ENCODE measurements around the gene GABRG3.

GABRG3 gene

DNA sequence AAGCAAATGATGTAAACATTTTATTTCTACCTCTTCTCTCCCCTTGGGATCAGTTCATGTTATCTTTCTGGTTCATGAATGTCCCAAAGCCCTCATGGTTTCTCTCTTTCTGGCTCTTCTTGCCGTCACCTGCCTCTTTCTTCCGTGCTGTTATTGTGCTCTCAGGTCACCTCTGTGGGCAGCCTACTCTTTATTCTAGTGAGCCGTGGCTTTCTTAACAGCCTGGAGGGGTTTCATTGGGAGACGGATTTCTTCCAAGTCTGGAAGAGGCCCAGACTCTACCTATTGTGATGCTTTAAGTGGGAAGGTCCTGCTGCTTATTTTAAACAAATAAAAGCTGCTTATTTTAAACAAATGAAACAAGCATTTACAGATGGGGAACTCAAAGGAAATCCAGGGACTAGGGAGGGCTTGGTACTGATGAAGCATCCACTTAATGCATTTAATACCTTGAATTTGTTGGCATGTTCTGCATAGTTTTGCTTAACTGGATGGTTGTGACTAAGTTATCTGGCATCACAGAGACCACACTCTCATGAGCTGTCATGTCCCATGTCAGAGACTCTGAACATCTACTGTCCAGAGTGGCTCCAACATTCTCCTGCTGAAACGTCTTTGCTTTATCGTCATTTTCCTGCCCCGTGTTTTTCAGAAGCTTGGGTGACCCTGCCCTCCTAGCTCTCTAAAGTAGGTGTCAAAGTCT lies 443.3 kb downstream of the GABRG3 start:
- no peaks in the 10 kb centered on the region for H3K36me3 ChIP-seq (ENCODE audit: insufficient read depth, low read length)
- no peak overlapping the region for H2AFZ ChIP-seq (ENCODE audit: low read depth, low read length)
- no peaks in the 10 kb centered on the region for H3K4me1 ChIP-seq (ENCODE audit: insufficient read depth, low read length)
- no peak overlapping the region for H3K4me3 ChIP-seq (ENCODE audit: low read length)
- H3K9me3 ChIP-seq (ENCODE audit: low read length): no peaks in the 10 kb centered on the region
- H3K27me3 ChIP-seq (ENCODE audit: insufficient read depth, low read length): no peaks in the 10 kb centered on the region

DNA sequence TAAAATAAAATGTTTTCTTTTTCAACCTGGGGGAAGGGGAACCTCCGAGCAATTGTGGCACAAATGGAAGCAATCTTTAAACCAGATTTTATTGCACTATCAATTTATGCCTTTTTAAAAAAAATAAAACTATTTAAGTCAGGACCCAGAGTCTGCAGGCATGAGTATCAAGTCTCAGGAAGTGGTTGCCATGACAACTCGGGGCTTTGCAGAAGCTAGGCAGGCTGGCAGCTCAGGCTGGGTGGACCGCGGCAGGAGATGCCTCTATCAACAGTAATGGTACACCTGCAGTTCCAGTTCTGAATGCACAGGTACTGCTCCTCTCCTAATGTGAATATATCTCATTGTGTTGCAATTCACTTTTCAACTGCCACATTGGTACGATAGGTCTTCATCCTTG lies 447.7 kb downstream of the GABRG3 start:
- no peaks in the 10 kb centered on the region for H3K4me1 ChIP-seq (ENCODE audit: insufficient read depth, low read length)
- no peak overlapping the region for H2AFZ ChIP-seq (ENCODE audit: low read depth, low read length)
- H3K36me3 ChIP-seq (ENCODE audit: insufficient read depth, low read length): no peaks in the 10 kb centered on the region
- H3K9me3 ChIP-seq (ENCODE audit: low read length): no peaks in the 10 kb centered on the region
- no peak overlapping the region for H3K4me3 ChIP-seq (ENCODE audit: low read length)
- no peaks in the 10 kb centered on the region for H3K27me3 ChIP-seq (ENCODE audit: insufficient read depth, low read length)

DNA sequence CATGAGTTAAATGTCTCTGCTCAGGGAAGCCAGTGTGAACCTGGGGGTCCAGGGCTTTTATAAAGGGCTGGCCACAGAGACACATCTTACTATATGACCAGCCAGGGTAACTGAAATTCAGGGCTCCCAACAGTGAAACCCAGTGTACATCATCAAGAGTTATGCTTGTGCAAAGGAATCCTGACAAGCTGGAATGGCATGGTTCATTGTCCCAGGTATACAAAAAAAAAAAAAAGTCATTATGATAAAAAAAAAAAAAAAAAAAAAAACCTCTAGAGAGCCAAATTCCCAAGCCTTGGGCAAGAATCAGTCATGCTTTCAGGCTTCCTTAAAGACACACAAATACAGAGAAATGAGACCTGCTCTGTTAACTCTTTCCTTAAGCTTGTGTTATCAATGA lies 452.0 kb downstream of the GABRG3 start:
- Histone ChIP-seq H2AFZ (ENCODE audit: low read depth, low read length) (no peak overlapping the region), H3K4me3 (ENCODE audit: low read length) (no peak overlapping the region), H3K27me3 (ENCODE audit: insufficient read depth, low read length) (no peaks in the 10 kb centered on the region), H3K4me1 (ENCODE audit: insufficient read depth, low read length) (no peaks in the 10 kb centered on the region), H3K36me3 (ENCODE audit: insufficient read depth, low read length) (no peaks in the 10 kb centered on the region), H3K9me3 (ENCODE audit: low read length) (no peaks in the 10 kb centered on the region)

- Histone ChIP-seq H3K4me3 (ENCODE audit: low read length) (no peak overlapping the region), H3K9me3 (ENCODE audit: low read length) (no peaks in the 10 kb centered on the region), H3K36me3 (ENCODE audit: insufficient read depth, low read length) (no peaks in the 10 kb centered on the region), H3K27me3 (ENCODE audit: insufficient read depth, low read length) (no peaks in the 10 kb centered on the region), H2AFZ (ENCODE audit: low read depth, low read length) (no peak overlapping the region), H3K4me1 (ENCODE audit: insufficient read depth, low read length) (no peaks in the 10 kb centered on the region)
These were observed 455.8 kb downstream of the GABRG3 start for GRCh38 chr15:27426805-27427204.

DNA sequence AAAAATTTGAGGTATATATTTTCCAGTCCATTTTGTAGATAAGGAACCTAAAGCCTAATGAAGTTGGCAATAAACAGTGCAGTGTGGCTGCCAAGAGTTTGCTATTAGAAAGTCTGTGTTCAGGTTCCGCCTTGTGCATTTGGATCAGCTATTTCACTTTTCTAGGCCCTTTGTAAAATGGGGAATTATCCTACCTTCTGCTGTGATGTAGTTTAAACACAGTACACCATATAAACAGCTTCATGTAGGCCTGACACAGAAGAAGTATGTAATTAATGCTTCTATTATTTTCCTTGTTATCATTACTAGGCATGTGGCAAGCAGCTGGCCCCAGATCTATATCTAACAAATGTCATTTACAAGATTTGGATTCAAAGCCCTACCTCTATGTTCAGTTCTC lies 456.3 kb downstream of the GABRG3 start:
- H3K4me1 ChIP-seq (ENCODE audit: insufficient read depth, low read length): no peaks in the 10 kb centered on the region
- H3K36me3 ChIP-seq (ENCODE audit: insufficient read depth, low read length): no peaks in the 10 kb centered on the region
- H3K9me3 ChIP-seq (ENCODE audit: low read length): no peaks in the 10 kb centered on the region
- no peak overlapping the region for H3K4me3 ChIP-seq (ENCODE audit: low read length)
- no peaks in the 10 kb centered on the region for H3K27me3 ChIP-seq (ENCODE audit: insufficient read depth, low read length)
- no peak overlapping the region for H2AFZ ChIP-seq (ENCODE audit: low read depth, low read length)

GRCh38 chr15:27428151-27428550 lies 457.2 kb downstream of the GABRG3 start:
- no peak overlapping the region for H2AFZ ChIP-seq (ENCODE audit: low read depth, low read length)

GRCh38 chr15:27429577-27429976 lies 458.6 kb downstream of the GABRG3 start:
- Histone ChIP-seq H2AFZ (ENCODE audit: low read depth, low read length) (no peak overlapping the region), H3K9me3 (ENCODE audit: low read length) (no peaks in the 10 kb centered on the region), H3K27me3 (ENCODE audit: insufficient read depth, low read length) (no peaks in the 10 kb centered on the region), H3K4me1 (ENCODE audit: insufficient read depth, low read length) (no peaks in the 10 kb centered on the region), H3K4me3 (ENCODE audit: low read length) (no peak overlapping the region), H3K36me3 (ENCODE audit: insufficient read depth, low read length) (no peaks in the 10 kb centered on the region)

More at GRCh38 chr15:27428151-27428550, 457.2 kb downstream of the GABRG3 start:
- H3K27me3 ChIP-seq (ENCODE audit: insufficient read depth, low read length): no peaks in the 10 kb centered on the region
- H3K36me3 ChIP-seq (ENCODE audit: insufficient read depth, low read length): no peaks in the 10 kb centered on the region
- no peaks in the 10 kb centered on the region for H3K9me3 ChIP-seq (ENCODE audit: low read length)
- no peaks in the 10 kb centered on the region for H3K4me1 ChIP-seq (ENCODE audit: insufficient read depth, low read length)
- no peak overlapping the region for H3K4me3 ChIP-seq (ENCODE audit: low read length)

DNA sequence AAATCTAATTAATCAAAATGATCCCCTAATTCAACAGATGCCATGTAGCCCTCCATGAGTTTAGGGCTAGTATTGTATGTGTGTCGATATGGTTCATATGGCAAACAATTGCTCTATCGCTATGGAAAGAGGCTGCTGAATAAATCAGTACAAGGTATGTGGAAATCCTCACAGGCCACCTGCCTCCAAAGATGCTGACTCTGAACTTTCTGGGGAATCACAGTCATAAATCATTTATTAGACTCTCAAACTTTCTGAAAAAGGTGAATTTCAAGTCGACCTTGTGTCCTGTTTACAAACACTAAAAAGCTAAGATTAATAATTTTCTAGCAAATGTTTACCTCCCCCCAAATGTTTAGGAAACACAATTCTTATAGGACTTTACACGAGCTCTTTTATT lies 462.6 kb downstream of the GABRG3 start:
- H3K4me1 ChIP-seq (ENCODE audit: insufficient read depth, low read length): no peaks in the 10 kb centered on the region
- no peak overlapping the region for H2AFZ ChIP-seq (ENCODE audit: low read depth, low read length)
- no peaks in the 10 kb centered on the region for H3K9me3 ChIP-seq (ENCODE audit: low read length)
- H3K36me3 ChIP-seq (ENCODE audit: insufficient read depth, low read length): no peaks in the 10 kb centered on the region
- H3K4me3 ChIP-seq (ENCODE audit: low read length): no peak overlapping the region
- no peaks in the 10 kb centered on the region for H3K27me3 ChIP-seq (ENCODE audit: insufficient read depth, low read length)

GRCh38 chr15:27438403-27439375 lies 467.7 kb downstream of the GABRG3 start:
- no peaks in the 10 kb centered on the region for H3K27me3 ChIP-seq (ENCODE audit: insufficient read depth, low read length)
- H3K9me3 ChIP-seq (ENCODE audit: low read length): no peaks in the 10 kb centered on the region
- no peak overlapping the region for H2AFZ ChIP-seq (ENCODE audit: low read depth, low read length)
- no peaks in the 10 kb centered on the region for H3K36me3 ChIP-seq (ENCODE audit: insufficient read depth, low read length)
- H3K4me1 ChIP-seq (ENCODE audit: insufficient read depth, low read length): no peaks in the 10 kb centered on the region
- H3K4me3 ChIP-seq (ENCODE audit: low read length): no peak overlapping the region

GRCh38 chr15:27441120-27441519 lies 470.1 kb downstream of the GABRG3 start:
- no peaks in the 10 kb centered on the region for H3K4me1 ChIP-seq (ENCODE audit: insufficient read depth, low read length)
- no peaks in the 10 kb centered on the region for H3K36me3 ChIP-seq (ENCODE audit: insufficient read depth, low read length)
- no peak overlapping the region for H3K4me3 ChIP-seq (ENCODE audit: low read length)
- no peaks in the 10 kb centered on the region for H3K9me3 ChIP-seq (ENCODE audit: low read length)
- H2AFZ ChIP-seq (ENCODE audit: low read depth, low read length): no peak overlapping the region
- H3K27me3 ChIP-seq (ENCODE audit: insufficient read depth, low read length): no peaks in the 10 kb centered on the region

DNA sequence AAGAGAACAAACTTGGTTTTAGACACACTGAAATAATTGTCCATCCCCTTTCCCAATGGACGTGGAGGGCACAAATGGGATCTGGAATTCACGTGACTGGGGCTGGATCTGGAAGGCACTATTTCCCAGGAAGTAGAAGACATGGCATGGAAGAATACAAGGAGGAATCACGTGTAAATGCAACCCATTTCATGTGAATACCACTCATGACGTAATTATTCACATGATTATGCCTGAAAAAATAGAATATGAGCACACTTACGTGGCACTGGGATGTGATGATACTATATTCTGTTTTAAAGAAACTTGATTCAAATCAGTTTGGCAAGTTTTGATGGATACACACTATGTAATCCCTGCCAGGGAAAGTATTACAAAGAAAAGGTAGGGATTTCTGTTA lies 477.3 kb downstream of the GABRG3 start:
- H3K27me3 ChIP-seq (ENCODE audit: insufficient read depth, low read length): no peaks in the 10 kb centered on the region
- no peaks in the 10 kb centered on the region for H3K9me3 ChIP-seq (ENCODE audit: low read length)
- no peaks in the 10 kb centered on the region for H3K4me1 ChIP-seq (ENCODE audit: insufficient read depth, low read length)
- H3K36me3 ChIP-seq (ENCODE audit: insufficient read depth, low read length): no peaks in the 10 kb centered on the region
- H2AFZ ChIP-seq (ENCODE audit: low read depth, low read length): no peak overlapping the region
- H3K4me3 ChIP-seq (ENCODE audit: low read length): no peak overlapping the region

- Histone ChIP-seq H3K4me3 (ENCODE audit: low read length) (no peak overlapping the region), H3K36me3 (ENCODE audit: insufficient read depth, low read length) (no peaks in the 10 kb centered on the region), H3K4me1 (ENCODE audit: insufficient read depth, low read length) (no peaks in the 10 kb centered on the region), H3K27me3 (ENCODE audit: insufficient read depth, low read length) (no peaks in the 10 kb centered on the region), H3K9me3 (ENCODE audit: low read length) (no peaks in the 10 kb centered on the region), H2AFZ (ENCODE audit: low read depth, low read length) (no peak overlapping the region)
These were observed 478.0 kb downstream of the GABRG3 start for GRCh38 chr15:27448986-27449385.

DNA sequence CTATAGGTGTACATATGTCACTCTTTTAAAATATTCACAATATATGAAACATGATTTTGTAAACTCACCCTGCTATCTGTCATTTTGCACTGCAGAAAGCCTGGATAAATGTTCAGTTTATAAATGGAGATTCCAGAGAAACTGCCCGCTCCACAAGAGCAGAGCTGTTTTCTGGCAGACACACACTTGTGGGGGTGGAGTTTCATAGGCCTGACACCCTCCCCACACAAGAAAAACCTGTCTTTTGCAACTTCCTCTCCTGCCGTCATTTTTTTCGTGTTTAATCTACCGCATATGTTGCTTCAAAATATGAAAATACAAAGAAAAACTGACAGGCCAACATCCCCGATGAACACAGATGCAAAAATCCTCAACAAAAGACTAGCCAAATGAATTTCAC lies 479.0 kb downstream of the GABRG3 start:
- no peaks in the 10 kb centered on the region for H3K36me3 ChIP-seq (ENCODE audit: insufficient read depth, low read length)
- no peak overlapping the region for H2AFZ ChIP-seq (ENCODE audit: low read depth, low read length)
- H3K27me3 ChIP-seq (ENCODE audit: insufficient read depth, low read length): no peaks in the 10 kb centered on the region
- no peaks in the 10 kb centered on the region for H3K4me1 ChIP-seq (ENCODE audit: insufficient read depth, low read length)
- no peaks in the 10 kb centered on the region for H3K9me3 ChIP-seq (ENCODE audit: low read length)
- H3K4me3 ChIP-seq (ENCODE audit: low read length): no peak overlapping the region

Measured in neuron (in vitro differentiated cells).